ENCODE data around the gene TRIM39. TPM values are rescaled to one million over a fixed set of nuclear protein-coding genes. Genes with fewer than 3 reads are reported as not detected.

Gene TRIM39
- total RNA-seq, 1 donor from 2014 or later = 10.3 TPM

DNA sequence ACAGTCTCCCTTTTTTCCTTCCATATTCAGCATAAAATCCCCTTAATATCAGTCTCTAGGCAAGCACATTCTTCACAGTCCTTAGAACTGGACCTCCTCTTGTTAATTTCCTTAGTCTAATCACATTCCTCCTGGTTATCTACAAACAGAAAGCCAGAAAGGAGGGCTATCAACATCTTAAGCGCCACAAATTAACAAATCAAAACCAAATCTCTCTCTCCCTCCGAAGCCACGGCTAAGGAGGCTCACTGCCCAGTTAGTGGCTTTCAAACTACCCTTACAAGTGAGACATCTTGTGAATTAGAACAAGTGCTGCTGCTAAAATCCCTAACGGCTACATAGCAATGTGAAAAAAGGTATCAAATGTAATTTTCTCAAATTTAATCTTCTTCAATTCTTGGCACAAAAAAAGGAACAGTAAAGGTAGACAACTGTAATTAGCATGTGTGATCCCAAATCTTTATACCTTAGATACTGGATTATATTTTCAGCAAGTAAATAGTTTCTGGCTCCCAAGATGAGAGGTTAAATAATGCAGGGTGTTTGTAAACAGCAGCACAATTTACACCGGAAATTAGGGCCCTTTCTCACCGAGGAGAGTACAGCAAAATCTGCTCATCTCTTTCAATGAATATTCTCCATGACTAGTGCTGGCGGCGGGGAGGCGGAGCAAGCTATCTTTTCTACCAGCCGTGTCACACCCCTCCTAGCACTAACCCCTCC is 1.4 kb upstream of the TRIM39 start:
- DNase-seq (ENCODE audit: low spot score) = no peak
- intact Hi-C loops (cut with DNase I) = loop anchor here (5.0 kb wide), 1 partner anchor 113 kb away; the partner anchor contains the start of gene TRIM26

DNA sequence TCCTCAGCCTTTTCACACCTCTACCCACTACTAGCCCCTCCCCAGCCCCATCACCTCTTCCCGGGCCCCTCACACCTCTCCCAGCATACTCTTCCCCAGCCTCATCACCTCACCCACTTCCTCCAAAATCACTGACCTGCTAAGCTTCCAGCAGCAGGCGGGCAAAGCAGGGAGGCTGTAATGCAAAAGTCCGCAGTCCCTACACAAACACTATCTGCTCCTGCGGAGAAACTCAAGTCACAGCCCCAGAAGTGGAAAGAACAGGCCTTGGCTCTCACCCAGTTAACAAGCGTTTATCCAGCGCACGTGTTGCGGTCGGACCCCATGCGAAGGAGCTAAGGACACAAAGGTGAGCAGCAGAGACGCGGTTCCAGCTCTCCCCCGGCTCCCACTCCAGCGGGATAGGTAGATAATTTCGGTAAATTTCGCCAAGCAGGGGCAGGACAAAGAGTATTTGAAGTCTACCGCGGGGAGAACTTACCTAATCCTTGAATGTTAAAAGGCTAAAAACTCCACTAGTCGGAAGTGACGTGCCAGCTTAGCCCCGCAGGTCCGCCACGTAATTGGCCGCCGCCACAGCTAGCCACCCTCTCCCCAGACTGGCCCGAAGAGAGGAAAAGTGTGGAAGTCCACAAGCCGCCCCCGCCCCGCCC is 728 bp upstream of the TRIM39 start:
- peak; percentile 91 for DNase-seq (ENCODE audit: low spot score)
- intact Hi-C loops (cut with DNase I) = loop anchor here (5.0 kb wide), 1 partner anchor 114 kb away; the partner anchor contains the start of gene TRIM26

DNA sequence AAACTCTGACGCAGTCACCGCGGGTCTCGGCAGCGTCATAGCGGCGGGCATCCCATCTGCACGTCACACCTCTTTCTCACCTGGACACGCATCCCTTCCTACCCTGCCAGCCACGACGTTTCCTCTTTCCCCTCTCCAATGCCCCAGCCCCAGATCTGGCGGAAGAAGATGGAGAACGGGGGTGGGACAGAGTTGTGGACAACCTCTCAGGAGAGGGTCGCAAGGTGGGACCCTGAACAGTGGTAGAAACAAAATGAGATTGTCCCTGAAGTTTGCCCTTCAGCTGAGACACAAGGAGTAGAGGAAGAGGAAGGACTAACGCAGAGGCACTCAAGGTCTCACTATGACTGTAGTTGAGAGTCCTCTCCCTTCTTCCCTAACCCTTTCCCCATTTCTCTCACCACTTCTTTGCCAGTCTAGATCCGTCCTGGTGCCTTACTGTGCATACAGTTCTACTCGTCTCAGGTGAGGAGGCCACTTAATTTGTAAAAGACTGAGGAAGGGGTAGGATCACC is 562 bp downstream of the TRIM39 start:
- intact Hi-C loops (cut with DNase I) = loop anchor here (5.0 kb wide), 1 partner anchor 115 kb away; the partner anchor contains the start of gene TRIM26

GRCh38 chr6:30328397-30328796 is 1.7 kb downstream of the TRIM39 start:
- intact Hi-C loops (cut with DNase I) = loop anchor here (5.0 kb wide), 1 partner anchor 116 kb away; the partner anchor contains the start of gene TRIM26
- no peak for DNase-seq (ENCODE audit: low spot score)

More for the DNA sequence above, 562 bp downstream of the TRIM39 start:
- peak; percentile 89 for DNase-seq (ENCODE audit: low spot score)

DNA sequence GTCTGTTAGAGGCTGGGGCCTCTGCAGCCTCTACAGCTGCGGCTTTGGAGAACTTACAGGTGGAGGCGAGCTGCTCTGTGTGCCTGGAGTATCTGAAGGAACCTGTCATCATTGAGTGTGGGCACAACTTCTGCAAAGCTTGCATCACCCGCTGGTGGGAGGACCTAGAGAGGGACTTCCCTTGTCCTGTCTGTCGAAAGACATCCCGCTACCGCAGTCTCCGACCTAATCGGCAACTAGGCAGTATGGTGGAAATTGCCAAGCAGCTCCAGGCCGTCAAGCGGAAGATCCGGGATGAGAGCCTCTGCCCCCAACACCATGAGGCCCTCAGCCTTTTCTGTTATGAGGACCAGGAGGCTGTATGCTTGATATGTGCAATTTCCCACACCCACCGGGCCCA is 2.6 kb downstream of the TRIM39 start:
- intact Hi-C loops (cut with DNase I) = loop anchor here (5.0 kb wide), 1 partner anchor 117 kb away; the partner anchor contains the start of gene TRIM26
- peak; percentile 94 for DNase-seq (ENCODE audit: low spot score)

DNA sequence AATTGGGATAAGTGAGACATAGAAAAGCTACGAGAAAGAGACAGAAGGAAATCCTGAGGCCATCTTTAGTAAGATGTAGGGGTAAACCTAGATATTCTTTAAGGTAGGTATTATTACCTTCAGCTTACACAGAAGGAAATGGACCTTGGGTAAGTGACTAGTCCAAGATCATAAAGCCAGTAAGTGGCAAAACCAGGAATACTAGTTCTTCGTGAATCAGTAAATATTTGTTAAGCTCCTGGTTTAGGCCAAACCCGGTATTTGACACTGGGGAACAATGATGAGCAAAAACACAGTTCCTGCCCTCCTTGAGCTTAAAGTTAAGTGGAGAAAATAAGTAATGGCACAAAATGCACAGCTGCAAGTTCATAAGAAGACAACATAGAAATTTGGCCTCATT is 5.3 kb downstream of the TRIM39 start:
- intact Hi-C loops (cut with DNase I) = no loop called here
- no peak for DNase-seq (ENCODE audit: low spot score)

DNA sequence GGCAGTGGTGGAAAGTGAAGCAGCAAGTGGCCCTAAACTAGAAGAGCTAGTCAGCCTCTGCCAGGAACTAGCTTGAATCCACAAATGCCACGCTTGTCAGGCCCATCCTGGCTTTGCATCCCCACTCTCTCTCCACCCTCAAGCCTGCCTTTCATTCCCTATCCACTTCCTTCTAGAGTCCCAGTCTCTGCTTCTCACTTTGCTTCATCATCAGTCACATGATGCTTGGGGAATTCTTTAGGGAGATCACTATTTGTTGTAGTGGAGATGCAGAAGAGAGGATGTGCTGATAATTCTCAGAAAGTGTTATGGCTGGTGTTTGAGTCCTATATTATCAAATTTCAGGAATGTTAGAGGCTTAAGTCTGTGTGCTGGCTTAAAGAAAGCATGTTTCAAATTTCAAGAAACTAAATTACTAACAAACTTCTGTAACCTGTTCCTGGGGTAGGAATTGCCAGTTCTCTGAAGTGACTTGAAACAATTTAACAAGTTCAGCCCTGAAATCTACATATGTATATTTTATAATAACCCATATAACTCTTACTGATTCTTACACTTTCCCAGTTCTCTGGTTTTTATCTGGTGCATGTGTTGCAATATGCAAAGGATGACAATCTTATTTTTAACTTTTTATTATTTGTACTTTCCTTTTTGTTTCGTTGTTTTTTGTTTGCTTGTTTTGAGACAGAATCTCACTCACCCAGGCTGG is 7.5 kb downstream of the TRIM39 start:
- intact Hi-C loops (cut with DNase I) = no loop called here
- DNase-seq (ENCODE audit: low spot score) = no peak

DNA sequence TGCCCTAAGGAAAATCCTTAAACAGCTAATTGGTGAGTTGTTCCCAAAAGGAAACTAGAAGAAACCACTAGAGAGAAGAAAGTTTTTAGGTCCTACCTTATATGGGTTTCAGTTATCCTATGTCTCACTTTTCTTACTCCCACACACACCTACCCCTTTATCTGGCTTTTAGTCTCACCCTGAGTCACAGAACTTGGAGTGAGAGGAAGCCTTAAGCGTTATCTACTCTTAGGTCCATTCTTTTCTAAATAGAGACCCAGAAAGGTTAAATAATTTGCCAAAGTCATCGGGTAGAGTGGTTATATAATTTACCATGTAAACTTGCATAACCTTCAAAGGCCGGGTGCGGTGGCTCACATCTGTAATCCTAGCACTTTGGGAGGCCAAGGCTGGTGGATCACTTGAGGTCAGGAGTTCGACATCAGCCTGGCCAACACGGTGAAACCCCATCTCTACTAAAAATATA is 13.9 kb downstream of the TRIM39 start:
- DNase-seq (ENCODE audit: low spot score) = no peak
- intact Hi-C loops (cut with DNase I) = no loop called here

DNA sequence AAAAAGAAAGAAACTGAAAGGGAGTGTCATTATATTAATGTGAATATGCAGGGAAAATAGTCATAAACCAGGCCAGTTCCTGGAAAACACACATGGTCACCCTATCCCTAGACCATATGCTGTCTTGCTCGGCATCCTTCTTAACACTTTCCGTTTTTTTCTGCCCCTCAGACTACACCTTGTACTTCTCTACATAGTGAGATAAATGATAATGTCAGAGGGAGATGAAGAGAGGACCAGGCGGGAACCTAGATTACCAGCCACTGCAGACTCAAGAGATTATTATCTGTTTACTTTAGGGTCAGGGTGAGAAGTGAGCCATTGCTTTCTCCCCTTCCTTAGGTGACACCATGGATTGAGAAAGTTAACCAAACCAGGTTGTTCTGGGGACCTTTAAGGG is 14.5 kb downstream of the TRIM39 start:
- intact Hi-C loops (cut with DNase I) = no loop called here
- no peak for DNase-seq (ENCODE audit: low spot score)

DNA sequence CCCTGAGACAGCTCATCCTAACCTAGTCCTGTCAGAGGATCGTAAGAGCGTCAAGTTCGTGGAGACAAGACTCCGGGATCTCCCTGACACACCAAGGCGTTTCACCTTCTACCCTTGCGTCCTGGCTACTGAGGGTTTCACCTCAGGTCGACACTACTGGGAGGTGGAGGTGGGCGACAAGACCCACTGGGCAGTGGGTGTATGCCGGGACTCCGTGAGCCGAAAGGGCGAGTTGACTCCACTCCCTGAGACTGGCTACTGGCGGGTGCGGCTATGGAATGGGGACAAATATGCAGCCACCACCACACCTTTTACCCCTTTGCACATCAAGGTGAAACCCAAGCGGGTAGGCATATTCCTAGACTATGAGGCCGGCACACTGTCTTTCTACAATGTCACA is 15.0 kb downstream of the TRIM39 start:
- intact Hi-C loops (cut with DNase I) = no loop called here
- no peak for DNase-seq (ENCODE audit: low spot score)

DNA sequence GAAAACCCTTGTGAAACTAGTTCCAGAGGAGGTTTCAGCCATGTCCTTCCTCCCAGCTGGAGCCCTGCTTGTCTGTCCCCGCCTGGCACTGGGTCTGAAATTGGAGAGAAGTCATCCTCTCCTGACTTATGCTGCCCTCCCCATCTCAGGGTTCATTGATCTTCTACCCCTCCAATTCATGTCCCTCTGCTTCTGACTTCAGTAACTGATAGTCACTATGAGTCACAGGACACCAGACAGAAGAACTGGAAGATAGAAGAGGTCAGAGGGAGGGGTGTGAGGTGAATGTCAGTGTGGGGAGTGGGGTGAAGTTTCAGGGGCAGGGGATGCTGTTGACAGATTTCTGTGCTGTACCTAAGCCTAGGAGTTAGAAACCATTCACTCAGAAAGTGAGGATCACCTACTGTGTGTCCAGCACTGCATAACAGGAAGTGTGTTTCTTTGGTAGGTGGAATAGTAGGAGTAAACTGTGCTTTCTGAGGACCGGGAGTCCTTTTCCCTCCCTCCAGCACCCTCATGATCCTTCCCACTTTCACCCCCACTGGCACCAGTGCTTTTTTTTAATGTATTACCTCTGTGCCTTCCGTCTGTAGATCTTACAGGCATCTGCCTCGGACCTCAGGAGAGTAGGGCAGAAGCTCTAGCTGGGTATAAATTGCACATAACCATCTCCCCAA is 17.6 kb downstream of the TRIM39 start:
- intact Hi-C loops (cut with DNase I) = no loop called here
- DNase-seq (ENCODE audit: low spot score) = no peak

- peak; percentile 96 for DNase-seq (ENCODE audit: low spot score)
- intact Hi-C loops (cut with DNase I) = no loop called here
Observed at GRCh38 chr6:30344868-30345671, 18.3 kb downstream of the TRIM39 start, which contains the start of gene RPP21. RPP21 (plus strand) TSS chr6:30345156; CDS start chr6:30345172, 16 bp downstream.

GRCh38 chr6:30345852-30346251 is 19.1 kb downstream of the TRIM39 start:
- DNase-seq (ENCODE audit: low spot score) = no peak

GRCh38 chr6:30348957-30349356 is 22.2 kb downstream of the TRIM39 start:
- DNase-seq (ENCODE audit: low spot score) = no peak
- intact Hi-C loops (cut with DNase I) = no loop called here

More at GRCh38 chr6:30345852-30346251, 19.1 kb downstream of the TRIM39 start:
- intact Hi-C loops (cut with DNase I) = no loop called here

DNA sequence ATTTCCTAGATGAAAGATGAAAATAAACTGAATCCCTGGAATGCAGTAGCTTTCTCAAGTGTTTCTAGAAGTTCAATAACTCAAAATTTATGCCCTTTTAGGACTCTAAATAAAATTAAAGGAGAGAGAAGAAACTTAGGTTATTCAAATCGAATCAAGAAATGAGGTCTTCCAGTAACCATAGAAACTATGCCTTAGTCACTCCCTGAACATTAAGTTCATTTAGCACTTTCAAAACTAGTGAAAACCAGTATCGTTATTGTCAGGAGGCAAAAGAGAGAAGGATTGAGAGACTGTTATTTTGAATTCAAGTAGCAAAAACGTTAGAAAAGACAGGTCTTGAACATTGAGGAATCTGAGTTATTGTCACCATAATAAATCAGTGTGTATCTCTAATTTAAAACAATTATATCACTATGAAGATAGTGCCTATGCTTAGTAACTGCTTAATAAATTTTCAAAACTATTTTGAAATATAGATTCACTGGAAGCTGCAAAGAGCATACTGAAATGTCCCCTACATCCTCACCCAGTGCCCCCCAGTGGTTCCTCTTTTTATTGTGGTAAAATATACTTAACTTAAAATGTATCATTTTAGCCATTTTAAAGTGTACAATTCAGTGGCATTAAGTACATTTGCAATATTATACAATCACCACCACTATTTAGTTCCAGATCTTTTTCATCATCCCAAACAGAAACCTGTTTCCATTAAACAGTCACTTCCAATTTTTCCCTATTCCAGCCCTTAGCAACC is 22.9 kb downstream of the TRIM39 start:
- DNase-seq (ENCODE audit: low spot score) = no peak
- intact Hi-C loops (cut with DNase I) = no loop called here

GRCh38 chr6:30350524-30350923 is 23.8 kb downstream of the TRIM39 start:
- DNase-seq (ENCODE audit: low spot score) = no peak
- intact Hi-C loops (cut with DNase I) = no loop called here

GRCh38 chr6:30352550-30352949 is 25.8 kb downstream of the TRIM39 start:
- no peak for DNase-seq (ENCODE audit: low spot score)
- intact Hi-C loops (cut with DNase I) = no loop called here

- intact Hi-C loops (cut with DNase I) = loop anchor here (5.0 kb wide), 1 partner anchor 42 kb away; no protein-coding TSS in a partner anchor
- no peak for DNase-seq (ENCODE audit: low spot score)
Observed at GRCh38 chr6:30355281-30355680, 28.6 kb downstream of the TRIM39 start.

All from cardiac septum (tissue), 1 donor.